GM19240 (cell line): ENCODE measurements around the gene EIF2B5.

Experiments
- DNase-seq: peaks from one replicate; pipeline ENCODE4 v3.0.0; 2011; ENCODE audit warnings: low spot score; ENCODE audit not compliant: insufficient read length

Gene EIF2B5

DNA sequence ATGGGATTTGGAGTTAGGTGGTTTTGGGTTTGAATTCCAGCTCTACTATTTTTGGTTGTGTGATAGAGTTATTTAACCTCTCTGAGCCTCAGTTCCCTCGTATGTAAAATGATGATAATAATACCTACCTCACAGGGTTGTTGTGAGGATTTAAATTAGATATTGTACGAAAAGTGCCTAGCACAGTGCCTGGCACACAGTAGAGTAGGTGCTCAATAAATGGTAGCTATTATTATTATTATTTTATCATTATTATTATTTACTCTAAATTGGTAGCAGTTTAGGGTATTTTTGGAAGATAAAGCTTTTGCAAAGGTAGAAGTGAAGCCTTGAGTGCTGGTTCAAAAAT is 38.2 kb downstream of the EIF2B5 start:
- no peak for DNase-seq

DNA sequence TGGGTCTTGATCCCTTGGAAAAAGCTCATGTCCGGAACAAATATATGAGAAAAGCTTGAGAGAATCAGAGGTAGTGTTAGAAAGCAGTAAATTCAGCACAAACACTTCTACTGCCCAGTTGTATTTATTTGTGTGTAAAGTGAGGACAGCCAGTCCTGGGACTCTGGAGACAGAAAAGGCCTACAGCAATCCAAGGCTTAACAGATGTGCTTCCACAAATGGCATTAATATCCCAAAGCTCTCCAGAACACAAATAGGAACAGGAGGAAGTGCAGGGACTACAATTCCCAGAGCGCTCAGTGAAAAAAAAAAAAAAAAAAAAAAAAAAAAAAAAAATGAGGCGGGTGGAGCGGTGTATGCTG is 39.1 kb downstream of the EIF2B5 start:
- no peak for DNase-seq

DNA sequence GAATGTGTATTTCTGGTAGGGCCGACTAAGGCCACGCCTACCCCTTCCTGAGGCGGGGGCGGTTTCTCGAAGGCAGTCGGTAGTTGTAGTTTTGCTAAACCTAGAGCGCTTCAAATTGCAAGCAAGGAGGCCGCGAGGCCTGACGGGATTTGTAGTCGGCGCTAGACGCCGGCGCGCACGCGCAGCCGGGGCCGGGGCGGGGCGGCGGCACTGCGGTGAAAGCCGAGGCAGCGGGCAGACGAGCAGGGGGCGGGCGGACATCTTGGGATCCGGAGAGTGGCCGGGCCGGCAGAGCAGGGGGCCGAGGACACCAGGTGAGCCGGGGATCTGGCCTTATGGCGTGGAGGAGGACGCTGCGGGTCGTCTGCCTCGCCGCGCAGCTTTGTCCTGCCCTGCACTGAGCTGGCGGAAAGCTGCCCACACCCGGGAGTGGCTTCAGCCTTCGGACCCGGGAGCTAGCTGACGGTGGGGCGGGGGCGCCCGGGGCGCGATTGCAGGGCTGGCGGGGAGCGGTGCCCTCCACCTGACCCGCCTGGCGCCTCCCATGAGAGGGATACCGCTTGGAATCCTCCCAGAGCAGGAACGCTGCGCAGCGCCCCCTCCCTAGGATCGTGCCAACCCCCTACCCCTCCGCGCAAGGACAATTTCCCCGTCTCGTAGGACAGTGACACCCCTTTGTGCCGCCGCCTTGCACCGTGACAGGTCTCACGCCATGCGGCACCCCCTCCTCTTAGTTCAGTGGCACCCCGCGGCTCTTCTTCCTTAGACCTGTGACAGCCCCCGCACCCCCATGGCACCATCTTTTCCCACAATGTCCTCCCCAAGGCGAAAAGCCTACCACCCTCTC is 39.7 kb downstream of the EIF2B5 start, which contains the start of gene AP2M1:
TSS of gene AP2M1 (plus strand) at position 210 of the 847 bp plus-strand sequence. CDS start 2,139 bp downstream, outside the sequence.
- peak; percentile 99 for DNase-seq

- DNase-seq, result no peak
These were observed 40.3 kb downstream of the EIF2B5 start for GRCh38 chr3:184175506-184175905.

DNA sequence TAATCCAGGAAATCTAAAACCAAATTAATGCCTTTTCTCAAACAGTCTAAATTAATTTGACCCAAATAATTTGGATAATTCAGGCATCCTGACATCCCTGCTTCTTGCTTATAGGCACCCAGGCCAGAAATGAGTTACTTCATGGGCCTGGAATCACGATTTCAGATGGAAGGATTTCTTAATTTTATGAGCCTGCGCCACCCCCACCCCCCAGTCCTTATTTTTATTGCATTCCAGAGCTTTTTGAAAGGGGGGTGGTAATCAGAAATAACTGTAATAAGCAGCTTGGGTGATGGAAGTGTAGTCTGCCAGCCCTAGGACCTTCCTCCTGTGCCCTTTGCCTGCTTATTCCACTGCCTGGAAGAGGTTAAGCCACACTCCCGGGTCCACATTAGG is 40.8 kb downstream of the EIF2B5 start:
- no peak for DNase-seq

GRCh38 chr3:184176377-184177330 is 41.5 kb downstream of the EIF2B5 start:
- no peak for DNase-seq

DNA sequence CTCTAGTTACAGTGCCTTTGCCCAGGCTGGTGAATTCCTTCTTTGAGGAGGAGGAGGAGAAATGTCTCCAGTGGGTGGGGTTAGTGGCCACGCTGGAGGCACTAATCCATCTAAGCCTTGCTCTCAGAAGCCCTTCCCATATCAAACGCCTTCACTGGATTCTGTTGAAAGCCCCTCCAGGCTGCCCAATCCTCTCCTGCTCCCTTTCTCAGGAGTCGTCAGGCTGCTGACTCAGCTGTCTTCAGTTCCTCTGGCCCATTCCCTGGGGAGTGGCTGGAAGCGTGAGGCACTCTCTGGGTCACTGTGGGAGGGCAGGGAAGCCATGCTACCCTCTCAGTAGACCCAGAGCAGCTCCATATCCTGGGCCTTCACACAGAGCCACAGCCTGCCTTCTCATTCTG is 42.2 kb downstream of the EIF2B5 start:
- no peak for DNase-seq

- DNase-seq, result no peak
These were observed 42.7 kb downstream of the EIF2B5 start for GRCh38 chr3:184177767-184178306.

- no peak for DNase-seq
These were observed 43.5 kb downstream of the EIF2B5 start for GRCh38 chr3:184178521-184179138.

- DNase-seq, result no peak
These were observed 45.0 kb downstream of the EIF2B5 start for GRCh38 chr3:184180165-184180564.

DNA sequence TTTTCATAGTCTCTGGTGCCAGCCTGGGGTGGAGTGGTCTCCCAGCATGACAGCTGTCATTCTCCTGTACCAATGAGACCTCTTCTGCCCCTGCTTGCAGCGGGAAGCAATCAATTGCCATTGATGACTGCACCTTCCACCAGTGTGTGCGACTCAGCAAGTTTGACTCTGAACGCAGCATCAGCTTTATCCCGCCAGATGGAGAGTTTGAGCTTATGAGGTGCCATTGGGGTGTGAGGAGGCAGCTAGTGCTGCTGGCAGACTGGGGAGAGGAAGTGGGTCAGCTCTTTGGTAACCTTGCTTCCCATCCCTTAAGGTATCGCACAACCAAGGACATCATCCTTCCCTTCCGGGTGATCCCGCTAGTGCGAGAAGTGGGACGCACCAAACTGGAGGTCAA is 46.4 kb downstream of the EIF2B5 start:
- no peak for DNase-seq

GRCh38 chr3:184183679-184184078 is 48.5 kb downstream of the EIF2B5 start:
- DNase-seq, result no peak

DNA sequence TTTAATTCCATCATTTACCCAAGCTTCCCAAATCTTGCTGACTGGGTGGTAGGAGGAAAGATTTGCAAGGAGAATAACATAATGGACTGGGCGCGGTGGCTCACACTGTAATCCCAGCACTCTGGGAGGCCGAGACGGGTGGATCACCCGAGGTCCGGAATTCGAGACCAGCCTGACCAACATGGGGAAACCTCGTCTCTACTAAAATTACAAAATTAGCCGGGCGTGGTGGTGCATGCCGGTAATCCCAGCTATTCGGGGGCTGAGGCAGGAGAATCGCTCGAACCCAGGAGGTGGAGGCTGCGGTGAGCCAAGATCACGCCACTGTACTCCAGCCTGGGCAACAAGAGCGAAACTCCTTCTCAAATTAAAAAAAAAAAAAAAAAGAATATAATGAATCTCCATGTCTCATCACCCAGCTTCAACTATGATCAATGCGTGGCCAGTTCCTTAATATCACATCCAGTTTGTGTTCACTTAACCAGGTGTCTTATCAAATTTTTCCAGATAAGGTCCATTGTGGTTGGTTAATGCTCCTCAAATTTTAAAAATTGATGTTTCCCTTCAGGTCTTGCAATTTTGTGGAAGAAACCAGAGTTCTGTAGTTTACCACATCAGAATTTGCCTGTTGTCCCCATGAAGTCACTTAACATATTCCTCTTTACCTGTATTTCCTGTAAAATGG is 49.5 kb downstream of the EIF2B5 start:
- DNase-seq, result no peak

GRCh38 chr3:184185461-184186183 is 50.5 kb downstream of the EIF2B5 start:
- DNase-seq, result peak; percentile 98

- DNase-seq, result no peak
These were observed 51.2 kb downstream of the EIF2B5 start, which contains the start of gene ABCF3 for GRCh38 chr3:184186184-184186901. TSS of gene ABCF3 (plus strand) at chr3:184186199. CDS start at chr3:184186208, 9 bp downstream.

GRCh38 chr3:184186902-184187207 is 51.7 kb downstream of the EIF2B5 start:
- no peak for DNase-seq

GRCh38 chr3:184188080-184188479 is 52.9 kb downstream of the EIF2B5 start:
- no peak for DNase-seq

DNA sequence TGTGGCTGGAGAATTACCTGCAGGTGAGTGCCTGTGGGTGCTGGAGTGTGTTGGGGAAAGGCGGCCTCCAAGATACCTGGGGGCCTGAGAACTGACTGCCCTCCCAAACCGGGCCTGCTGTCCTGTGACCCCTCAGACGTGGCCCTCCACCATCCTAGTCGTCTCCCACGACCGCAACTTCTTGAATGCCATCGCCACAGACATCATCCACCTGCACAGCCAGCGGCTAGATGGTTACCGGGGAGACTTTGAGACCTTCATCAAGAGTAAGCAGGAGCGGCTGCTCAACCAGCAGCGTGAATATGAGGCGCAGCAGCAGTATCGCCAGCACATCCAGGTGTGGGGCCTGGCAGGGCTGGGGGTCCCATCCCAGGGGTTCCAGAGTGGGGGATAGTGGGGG is 54.3 kb downstream of the EIF2B5 start:
- DNase-seq, result no peak

DNA sequence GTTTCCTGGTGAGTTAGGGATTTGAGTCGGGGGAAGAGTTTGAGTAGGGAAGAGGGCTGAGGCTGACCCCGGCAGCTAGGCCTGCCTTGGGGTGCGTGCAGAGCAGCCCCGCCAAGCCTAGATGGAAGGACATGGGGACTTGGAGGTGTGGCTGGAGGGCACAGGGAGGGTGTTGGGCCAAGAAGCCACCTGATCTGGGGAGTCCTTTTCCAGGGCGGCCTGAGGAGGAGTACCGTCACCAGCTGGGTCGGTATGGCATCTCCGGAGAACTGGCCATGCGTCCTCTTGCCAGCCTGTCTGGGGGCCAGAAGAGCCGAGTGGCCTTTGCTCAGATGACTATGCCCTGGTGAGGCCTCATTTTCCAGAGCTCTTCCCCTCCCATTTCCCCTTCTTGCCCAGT is 57.7 kb downstream of the EIF2B5 start:
- DNase-seq, result no peak
